ENCODE results near the gene ALG13. TPM values are rescaled to one million over a fixed set of nuclear protein-coding genes. Genes with fewer than 3 reads are reported as not detected.
"Not testable (repeated sequence)": the region's sequence is repeated elsewhere in the genome, so short reads cannot be mapped to it uniquely, and the experiment has no call there.

The ALG13 gene
- total RNA-seq, 1 donor from 2014 or later = 24.2 TPM

DNA sequence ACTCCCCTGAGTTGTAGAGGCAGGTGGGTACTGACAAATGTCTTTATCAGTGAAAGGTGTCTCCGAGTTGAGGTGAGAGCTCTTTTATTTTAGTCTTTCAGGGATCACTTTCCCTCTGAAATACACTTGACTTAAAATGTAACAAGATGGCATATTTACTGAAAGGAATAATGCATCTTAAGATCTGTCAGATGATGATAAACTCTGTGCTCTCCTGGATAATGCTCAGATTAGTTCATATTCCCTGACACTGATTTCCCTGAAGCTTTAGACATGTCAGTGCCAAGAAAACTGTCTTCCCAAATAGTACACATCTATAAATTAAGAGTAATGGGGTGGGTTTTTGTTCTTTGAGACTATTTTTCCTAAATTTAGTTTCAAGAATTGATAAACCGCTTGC lies 75.5 kb downstream of the ALG13 start:
- no peak for DNase-seq (ENCODE audit: low read depth)

DNA sequence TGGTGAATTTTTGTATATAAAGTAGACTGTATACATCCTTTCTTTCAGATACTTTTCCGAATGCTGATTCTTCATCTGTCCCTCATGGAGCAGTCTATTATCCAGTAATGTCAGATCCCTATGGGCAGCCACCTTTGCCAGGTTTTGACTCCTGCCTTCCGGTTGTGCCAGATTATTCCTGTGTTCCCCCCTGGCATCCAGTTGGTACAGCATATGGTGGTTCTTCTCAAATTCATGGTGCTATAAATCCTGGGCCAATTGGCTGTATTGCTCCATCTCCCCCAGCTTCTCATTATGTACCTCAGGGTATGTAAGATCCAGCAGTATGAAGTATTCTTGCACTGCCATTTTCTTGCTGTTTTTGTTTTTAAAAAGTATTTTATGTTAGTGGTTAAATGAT lies 78.7 kb downstream of the ALG13 start:
- DNase-seq (ENCODE audit: low read depth) = no peak

DNA sequence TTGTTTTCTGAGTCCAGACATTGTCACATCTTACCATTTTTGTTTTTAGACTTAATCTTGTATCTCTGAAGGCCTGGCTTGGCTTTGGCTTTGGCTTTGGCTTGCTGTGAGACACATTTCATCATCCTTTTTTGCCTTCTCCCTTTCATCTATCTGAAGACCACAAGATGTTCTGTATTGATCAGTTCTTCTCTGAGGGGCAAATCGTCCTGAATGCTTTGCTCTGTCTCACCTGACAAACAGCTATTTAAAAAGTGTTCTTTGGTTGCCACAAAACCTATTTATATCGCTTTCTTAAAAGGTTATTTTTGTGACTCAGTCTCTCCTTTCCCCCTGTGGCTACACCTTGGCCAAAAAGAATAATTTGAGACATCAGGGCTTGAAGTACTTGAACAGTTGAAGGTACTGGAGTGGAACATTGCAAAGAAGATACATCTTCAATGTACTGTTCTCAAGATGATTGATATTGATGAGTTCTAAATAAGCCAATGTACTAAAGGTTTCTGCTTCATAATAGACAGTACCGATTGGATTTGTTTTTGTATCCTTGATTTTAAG lies 80.7 kb downstream of the ALG13 start:
- DNase-seq (ENCODE audit: low read depth) = no peak

- DNase-seq (ENCODE audit: low read depth) = no peak
These were observed 97.6 kb downstream of the ALG13 start for GRCh38 chrX:111778591-111778990.

GRCh38 chrX:111779582-111779981 lies 98.6 kb downstream of the ALG13 start:
- no peak for DNase-seq (ENCODE audit: low read depth)

DNA sequence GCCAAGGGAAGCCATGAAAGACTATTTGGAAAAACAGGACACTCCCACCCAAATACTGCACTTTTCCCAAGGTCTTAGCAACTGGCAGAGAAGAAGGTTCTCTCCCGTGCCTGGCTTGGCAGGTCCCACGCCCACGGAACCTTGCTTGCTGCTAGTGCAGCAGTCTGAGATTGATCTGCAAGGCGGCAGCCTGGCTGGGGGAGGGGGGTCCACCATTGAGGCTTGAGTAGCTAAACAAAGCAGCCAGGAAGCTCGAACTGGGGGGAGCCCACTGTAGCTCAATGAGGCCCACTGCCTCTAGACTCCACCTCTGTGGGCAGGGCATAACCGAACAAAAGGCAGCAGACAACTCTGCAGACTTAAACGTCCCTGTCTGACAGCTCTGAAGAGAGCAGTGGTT lies 103.7 kb downstream of the ALG13 start:
- DNase-seq (ENCODE audit: low read depth) = no peak

DNA sequence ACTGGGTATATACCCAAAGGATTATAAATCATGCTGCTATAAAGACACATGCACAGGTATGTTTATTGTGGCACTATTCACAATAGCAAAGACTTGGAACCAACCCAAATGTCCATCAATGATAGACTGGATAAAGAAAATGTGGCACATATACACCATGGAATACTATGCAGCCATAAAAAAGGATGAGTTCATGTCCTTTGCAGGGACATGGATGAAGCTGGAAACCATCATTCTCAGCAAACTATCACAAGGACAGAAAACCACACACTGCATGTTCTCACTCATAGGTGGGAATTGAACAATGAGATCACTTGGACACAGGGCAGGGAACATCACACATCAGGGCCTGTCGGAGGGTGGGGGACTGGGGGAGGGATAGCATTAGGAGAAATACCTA lies 109.1 kb downstream of the ALG13 start:
- not testable (repeated sequence) for DNase-seq (ENCODE audit: low read depth)

Other genes starting within 250 kb of the ALG13 start
- gene SERTM2, start 169.5 kb upstream of the ALG13 start, total RNA-seq = not detected in 2 replicates
- not detected in 2 replicates for gene TRPC5OS, start 195.0 kb downstream of the ALG13 start, total RNA-seq